ENCODE data around the gene MARCKSL1.
"Not testable (repeated sequence)": the region's sequence is repeated elsewhere in the genome, so short reads cannot be mapped to it uniquely, and the experiment has no call there.

GRCh38 chr1:32284777-32285176 lies 51.3 kb downstream of the MARCKSL1 start:
- not testable (repeated sequence) for TF ChIP-seq EZH2phosphoT487 (IDR thresholded peaks at IDR 0.05; ENCODE audit: borderline replicate concordance, low read length)
- TF ChIP-seq, protein P1, sequence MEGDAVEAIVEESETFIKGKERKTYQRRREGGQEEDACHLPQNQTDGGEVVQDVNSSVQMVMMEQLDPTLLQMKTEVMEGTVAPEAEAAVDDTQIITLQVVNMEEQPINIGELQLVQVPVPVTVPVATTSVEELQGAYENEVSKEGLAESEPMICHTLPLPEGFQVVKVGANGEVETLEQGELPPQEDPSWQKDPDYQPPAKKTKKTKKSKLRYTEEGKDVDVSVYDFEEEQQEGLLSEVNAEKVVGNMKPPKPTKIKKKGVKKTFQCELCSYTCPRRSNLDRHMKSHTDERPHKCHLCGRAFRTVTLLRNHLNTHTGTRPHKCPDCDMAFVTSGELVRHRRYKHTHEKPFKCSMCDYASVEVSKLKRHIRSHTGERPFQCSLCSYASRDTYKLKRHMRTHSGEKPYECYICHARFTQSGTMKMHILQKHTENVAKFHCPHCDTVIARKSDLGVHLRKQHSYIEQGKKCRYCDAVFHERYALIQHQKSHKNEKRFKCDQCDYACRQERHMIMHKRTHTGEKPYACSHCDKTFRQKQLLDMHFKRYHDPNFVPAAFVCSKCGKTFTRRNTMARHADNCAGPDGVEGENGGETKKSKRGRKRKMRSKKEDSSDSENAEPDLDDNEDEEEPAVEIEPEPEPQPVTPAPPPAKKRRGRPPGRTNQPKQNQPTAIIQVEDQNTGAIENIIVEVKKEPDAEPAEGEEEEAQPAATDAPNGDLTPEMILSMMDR (IDR thresholded peaks at IDR 0.05; ENCODE audit: low read depth, low read length, poor library complexity, severe bottlenecking), result not testable (repeated sequence)

Data from DOHH2 (cell line).